OCI-LY3 (cell line): ENCODE measurements around the gene TNC.

Source experiments
- H2AFZ ChIP-seq: fragments of 200-600, 300-600 bp; shearing (Covaris generic); 2 replicates; pipeline ENCODE4 v1.6.0; 2014; ENCODE audit warnings: antibody characterized with exemption, low read depth, low read length
- H3K27ac ChIP-seq: fragments of 200-600, 300-600 bp; sonication (generic); 2 replicates; pipeline ENCODE4 v1.5.1; 2014; ENCODE audit warnings: mild to moderate bottlenecking, low read length, moderate library complexity, mixed read lengths
- H3K27me3 ChIP-seq: fragments of 200-600, 300-600 bp; sonication (generic); 2 replicates; pipeline ENCODE4 v1.6.1; 2014; ENCODE audit warnings: low read depth, low read length, mixed read lengths
- H3K36me3 ChIP-seq: fragments of 200-600, 300-600 bp; sonication (generic); replicated peaks from 2 replicates; pipeline ENCODE3; 2014; ENCODE audit warnings: low read depth, low read length, mixed read lengths
- H3K4me1 ChIP-seq: fragments of 300-600, 200-600 bp; sonication (generic); 2 replicates; pipeline ENCODE4 v1.6.1; 2014; ENCODE audit warnings: low read length, mixed read lengths
- H3K4me2 ChIP-seq: fragments of 200-600, 300-600 bp; sonication (generic); 2 replicates; pipeline ENCODE4 v1.6.1; 2014; ENCODE audit warnings: low read length, mixed read lengths
- H3K4me3 ChIP-seq: fragments of 300-600, 200-600 bp; sonication (generic); 2 replicates; pipeline ENCODE4 v1.5.1; 2014; ENCODE audit warnings: antibody characterized with exemption, mild to moderate bottlenecking, low read length, moderate library complexity
- H3K79me2 ChIP-seq: fragments of 300-600, 200-600 bp; shearing (Covaris generic); 2 replicates; pipeline ENCODE4 v1.6.1; 2014; ENCODE audit warnings: mild to moderate bottlenecking, low read length, mixed read lengths
- H3K9ac ChIP-seq: fragments of 300-600, 200-600 bp; shearing (Covaris generic); 2 replicates; pipeline ENCODE4 v1.6.0; 2014; ENCODE audit warnings: mild to moderate bottlenecking, low read length, moderate library complexity
- H3K9me3 ChIP-seq: fragments of 200-600, 300-600 bp; shearing (Covaris generic); 2 replicates; pipeline ENCODE4 v1.6.1; 2014; ENCODE audit warnings: low read length, mixed read lengths; ENCODE audit not compliant: insufficient read depth
- H4K20me1 ChIP-seq: fragments of 200-600, 300-600 bp; sonication (generic); 2 replicates; pipeline ENCODE4 v1.6.1; 2016; ENCODE audit warnings: low read length, mixed read lengths; ENCODE audit not compliant: insufficient read depth
- EZH2phosphoT487 ChIP-seq: fragments of 200-600 bp; shearing (Covaris generic); IDR thresholded peaks from 2 replicates; pipeline ENCODE4 v1.6.1; 2018; ENCODE audit warnings: antibody characterized with exemption, mixed run types, low read depth
- TF ChIP-seq, protein P1 (sequence below): fragments of 200-600, 300-600 bp; sonication (generic); IDR thresholded peaks from 2 replicates; pipeline ENCODE4 v1.5.1; 2014; ENCODE audit warnings: antibody characterized with exemption, low read length, low read depth

TNC gene

DNA sequence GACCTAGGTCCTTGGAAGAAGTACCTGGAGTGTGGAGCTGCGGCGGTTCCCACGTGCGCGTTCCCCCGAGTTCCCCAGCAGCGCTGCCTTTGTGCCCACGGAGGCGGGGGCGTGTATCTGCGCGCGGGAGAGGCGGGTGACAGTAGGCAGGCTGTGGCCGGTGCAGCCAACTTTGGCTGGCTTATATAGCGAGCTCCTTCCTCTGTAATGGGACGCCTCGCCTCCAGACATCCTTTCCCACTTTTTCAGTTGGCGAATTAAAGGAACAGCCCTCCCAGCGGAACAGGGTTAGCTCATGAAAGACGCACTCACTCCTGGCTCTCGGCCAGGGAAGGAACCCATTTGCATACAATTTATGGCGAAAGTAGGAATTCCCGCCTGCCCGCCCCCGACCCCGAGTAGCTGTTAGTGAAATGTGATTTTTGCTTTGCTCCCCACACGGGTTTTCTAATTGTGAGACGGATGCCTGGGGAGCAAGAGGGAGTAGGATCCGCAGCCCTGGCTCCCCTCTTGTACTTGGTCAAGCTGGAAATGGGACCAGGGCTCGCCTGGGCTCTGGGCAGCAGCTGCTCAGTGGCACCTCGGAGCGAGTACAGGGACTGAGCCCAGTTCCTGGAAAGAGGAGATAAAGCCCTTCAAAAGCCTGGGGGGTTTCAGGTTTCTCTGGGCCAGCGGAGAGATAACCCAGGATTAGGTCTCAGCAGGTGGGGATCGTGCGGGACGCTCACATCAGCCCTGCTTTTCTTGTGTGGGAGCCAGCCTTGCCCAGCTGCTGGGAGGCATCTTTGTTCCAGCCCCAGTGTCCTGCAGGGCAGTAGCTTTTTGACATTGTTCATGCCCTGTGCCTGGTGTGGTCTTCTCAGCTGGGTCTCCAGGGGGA is at the start of gene TNC:
TNC (minus strand) TSS at position 159 of the 880 bp plus-strand sequence. CDS start 27,139 bp downstream, outside the sequence.
- no peaks in the 10 kb centered on the region for H4K20me1 ChIP-seq
- H3K4me3 ChIP-seq = no peak within 1 kb of the TSS
- H3K27me3 ChIP-seq = peaks cover 80% of the 10 kb centered on the region
- TF ChIP-seq EZH2phosphoT487 = no peak
- TF ChIP-seq, protein P1, sequence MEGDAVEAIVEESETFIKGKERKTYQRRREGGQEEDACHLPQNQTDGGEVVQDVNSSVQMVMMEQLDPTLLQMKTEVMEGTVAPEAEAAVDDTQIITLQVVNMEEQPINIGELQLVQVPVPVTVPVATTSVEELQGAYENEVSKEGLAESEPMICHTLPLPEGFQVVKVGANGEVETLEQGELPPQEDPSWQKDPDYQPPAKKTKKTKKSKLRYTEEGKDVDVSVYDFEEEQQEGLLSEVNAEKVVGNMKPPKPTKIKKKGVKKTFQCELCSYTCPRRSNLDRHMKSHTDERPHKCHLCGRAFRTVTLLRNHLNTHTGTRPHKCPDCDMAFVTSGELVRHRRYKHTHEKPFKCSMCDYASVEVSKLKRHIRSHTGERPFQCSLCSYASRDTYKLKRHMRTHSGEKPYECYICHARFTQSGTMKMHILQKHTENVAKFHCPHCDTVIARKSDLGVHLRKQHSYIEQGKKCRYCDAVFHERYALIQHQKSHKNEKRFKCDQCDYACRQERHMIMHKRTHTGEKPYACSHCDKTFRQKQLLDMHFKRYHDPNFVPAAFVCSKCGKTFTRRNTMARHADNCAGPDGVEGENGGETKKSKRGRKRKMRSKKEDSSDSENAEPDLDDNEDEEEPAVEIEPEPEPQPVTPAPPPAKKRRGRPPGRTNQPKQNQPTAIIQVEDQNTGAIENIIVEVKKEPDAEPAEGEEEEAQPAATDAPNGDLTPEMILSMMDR = no peak
- no peak within 1 kb of the TSS for H3K9ac ChIP-seq
- H3K79me2 ChIP-seq = no peaks in the 10 kb centered on the region
- no peaks in the 10 kb centered on the region for H3K36me3 ChIP-seq
- H3K4me2 ChIP-seq = no peak within 1 kb of the TSS
- H2AFZ ChIP-seq = 0 out of 2 replicates have a peak within 1 kb of the TSS, but pooled peaks have one; percentile 25
- no peaks in the 10 kb centered on the region for H3K4me1 ChIP-seq
- no peaks in the 10 kb centered on the region for H3K9me3 ChIP-seq
- no peak within 1 kb of the TSS for H3K27ac ChIP-seq

DNA sequence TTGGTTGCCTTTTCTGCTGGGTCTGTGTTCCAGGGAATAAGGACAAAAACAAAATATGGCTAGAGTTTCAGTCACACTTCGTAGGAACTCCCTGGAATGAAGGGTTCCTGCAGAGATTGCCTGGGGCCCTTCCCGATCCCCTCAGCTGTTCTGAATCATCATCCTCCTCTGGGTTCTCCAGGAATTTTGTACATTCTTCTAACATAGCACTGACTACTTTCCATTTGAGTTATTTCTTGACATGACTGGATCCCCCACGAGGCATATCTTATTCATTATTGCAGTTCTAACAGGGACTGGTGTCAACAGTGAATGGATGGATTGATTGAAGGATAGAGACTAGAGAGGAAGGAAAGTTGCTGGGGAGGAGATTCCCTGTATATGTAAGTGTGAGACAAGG is 49.2 kb upstream of the TNC start:
- H3K27me3 ChIP-seq = no peaks in the 10 kb centered on the region
- no peak overlapping the region for H3K27ac ChIP-seq
- no peaks in the 10 kb centered on the region for H4K20me1 ChIP-seq
- H2AFZ ChIP-seq = no peak overlapping the region
- peaks cover 7% of the 10 kb centered on the region for H3K4me1 ChIP-seq
- no peak overlapping the region for H3K9ac ChIP-seq
- no peaks in the 10 kb centered on the region for H3K79me2 ChIP-seq
- no peak overlapping the region for H3K4me3 ChIP-seq
- no peak overlapping the region for H3K4me2 ChIP-seq
- TF ChIP-seq, protein P1 = no peak
- TF ChIP-seq EZH2phosphoT487 = no peak
- no peaks in the 10 kb centered on the region for H3K9me3 ChIP-seq
- H3K36me3 ChIP-seq = no peaks in the 10 kb centered on the region

DNA sequence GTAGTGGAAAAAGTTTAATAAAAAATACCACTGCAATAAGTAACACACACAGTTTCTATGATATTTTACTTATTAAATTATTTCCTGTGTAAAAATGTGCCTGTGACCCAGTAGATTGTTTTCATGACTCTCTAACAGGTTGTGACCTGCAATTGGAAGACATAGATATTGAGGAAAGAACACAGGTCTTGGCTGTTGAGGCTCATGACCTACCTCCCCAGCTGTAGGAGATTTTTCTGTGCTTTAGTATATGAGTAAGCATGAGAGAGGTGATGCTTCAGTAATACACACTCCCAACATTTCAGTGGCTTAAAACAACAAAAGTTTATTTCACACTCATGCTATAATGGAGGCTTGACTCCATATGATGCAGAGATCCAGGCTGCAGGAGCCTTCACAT is 47.3 kb upstream of the TNC start:
- TF ChIP-seq EZH2phosphoT487 = no peak
- TF ChIP-seq, protein P1 = no peak
- Histone ChIP-seq H2AFZ (no peak overlapping the region), H3K4me1 (no peaks in the 10 kb centered on the region), H3K27me3 (no peaks in the 10 kb centered on the region), H4K20me1 (no peaks in the 10 kb centered on the region), H3K4me3 (no peak overlapping the region), H3K36me3 (no peaks in the 10 kb centered on the region), H3K9ac (no peak overlapping the region), H3K27ac (no peak overlapping the region), H3K4me2 (no peak overlapping the region), H3K79me2 (no peaks in the 10 kb centered on the region), H3K9me3 (no peaks in the 10 kb centered on the region)

DNA sequence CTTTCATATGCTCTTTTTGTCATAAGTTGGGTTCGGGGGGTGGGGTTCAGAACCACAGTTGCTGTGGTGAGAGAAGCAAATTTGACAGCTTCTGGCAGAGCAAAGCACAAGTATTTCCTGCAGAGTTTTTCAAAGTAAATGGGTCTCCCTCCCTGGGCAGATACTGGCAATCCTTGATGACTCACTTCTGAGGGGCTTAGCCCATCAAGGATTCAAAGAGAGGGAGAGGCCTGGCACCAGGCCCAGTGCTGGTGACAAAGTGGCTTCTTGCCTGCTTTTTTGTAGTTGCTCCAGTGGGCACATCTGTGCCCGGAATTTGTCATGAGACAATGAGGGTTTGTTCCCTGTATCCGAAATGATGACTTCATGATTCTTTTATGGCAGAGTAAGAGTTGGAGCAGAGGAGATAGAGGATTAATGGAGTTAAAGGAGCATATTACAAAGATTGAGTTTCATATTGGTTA is 46.6 kb upstream of the TNC start:
- no peaks in the 10 kb centered on the region for H3K79me2 ChIP-seq
- no peak overlapping the region for H3K27ac ChIP-seq
- H3K4me3 ChIP-seq = no peak overlapping the region
- no peaks in the 10 kb centered on the region for H3K36me3 ChIP-seq
- TF ChIP-seq, protein P1 = no peak
- TF ChIP-seq EZH2phosphoT487 = no peak
- H3K27me3 ChIP-seq = no peaks in the 10 kb centered on the region
- no peak overlapping the region for H2AFZ ChIP-seq
- no peak overlapping the region for H3K4me2 ChIP-seq
- H3K9ac ChIP-seq = no peak overlapping the region
- H3K9me3 ChIP-seq = no peaks in the 10 kb centered on the region
- no peaks in the 10 kb centered on the region for H3K4me1 ChIP-seq
- H4K20me1 ChIP-seq = no peaks in the 10 kb centered on the region
